ENCODE data around the gene MAP3K13.

Gene MAP3K13

DNA sequence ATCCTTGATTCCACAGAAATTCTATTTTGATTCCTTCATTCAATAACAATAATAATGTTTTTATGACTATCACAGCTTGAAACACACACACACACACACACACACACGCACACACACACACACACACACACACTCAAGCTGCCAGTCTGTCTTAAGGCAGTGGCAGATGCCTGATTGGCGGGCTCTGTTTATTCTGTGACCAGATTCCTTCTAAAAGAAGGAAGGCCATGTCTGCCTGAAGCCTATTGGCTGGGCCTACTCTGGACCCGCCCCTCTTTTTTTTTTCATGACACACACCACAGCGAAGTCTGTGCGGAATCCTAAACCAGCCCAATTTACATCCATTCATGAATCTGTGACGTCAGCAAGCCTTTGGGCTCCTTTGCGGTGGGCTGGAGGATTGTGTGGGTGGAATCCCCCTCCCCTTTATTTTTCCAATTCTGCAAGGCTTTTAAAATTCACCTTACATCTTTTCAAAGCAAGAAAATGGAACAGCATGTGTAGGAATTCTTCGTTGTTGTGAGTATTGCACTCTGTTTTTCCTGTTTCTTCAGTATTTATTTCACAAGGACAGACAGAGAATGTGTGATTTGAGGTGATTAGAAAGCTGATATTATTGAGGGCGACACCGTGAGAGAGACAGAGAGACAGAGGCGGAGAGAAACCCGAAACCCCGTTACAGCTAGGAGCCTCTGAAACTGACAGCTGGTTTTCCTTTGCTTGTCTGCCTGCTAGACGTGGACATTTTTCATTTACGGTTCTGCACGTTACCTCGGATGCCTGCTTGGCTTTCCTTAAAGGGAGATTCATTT lies at the start of gene MAP3K13:
Gene MAP3K13 (plus strand): TSS at position 287 of the 812 bp plus-strand sequence. CDS start 65,446 bp downstream, outside the sequence.
- peak; percentile 99 for DNase-seq

DNA sequence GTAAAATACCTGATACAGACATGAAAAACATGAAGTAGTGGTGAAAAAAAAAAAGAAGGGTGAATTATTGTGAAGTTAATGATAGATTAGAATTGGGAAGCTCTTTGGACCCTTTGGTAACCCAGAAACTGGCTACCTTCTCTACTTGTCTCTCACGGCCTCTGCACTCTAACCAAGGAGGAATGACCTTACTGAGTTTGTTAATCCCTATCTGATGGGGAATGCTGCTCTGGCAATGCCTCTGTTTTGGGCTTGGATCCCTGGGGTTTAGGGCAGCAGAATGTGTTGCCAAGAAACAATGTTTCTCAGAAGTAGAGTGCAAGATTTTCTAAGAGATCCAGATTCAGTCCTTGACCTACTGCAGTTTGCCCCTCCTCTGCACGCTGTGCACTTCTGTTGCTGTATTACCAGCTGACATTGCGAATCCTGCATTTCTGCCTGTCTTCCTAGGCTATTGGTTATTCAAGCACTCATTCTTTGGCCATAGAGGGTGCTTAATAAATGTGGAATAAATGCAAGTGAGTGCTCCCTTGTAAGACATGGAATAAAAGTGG lies 49.2 kb upstream of the MAP3K13 start:
- DNase-seq, result no peak

GRCh38 chr3:185316740-185317412 lies 46.1 kb upstream of the MAP3K13 start:
- DNase-seq, result no peak

DNA sequence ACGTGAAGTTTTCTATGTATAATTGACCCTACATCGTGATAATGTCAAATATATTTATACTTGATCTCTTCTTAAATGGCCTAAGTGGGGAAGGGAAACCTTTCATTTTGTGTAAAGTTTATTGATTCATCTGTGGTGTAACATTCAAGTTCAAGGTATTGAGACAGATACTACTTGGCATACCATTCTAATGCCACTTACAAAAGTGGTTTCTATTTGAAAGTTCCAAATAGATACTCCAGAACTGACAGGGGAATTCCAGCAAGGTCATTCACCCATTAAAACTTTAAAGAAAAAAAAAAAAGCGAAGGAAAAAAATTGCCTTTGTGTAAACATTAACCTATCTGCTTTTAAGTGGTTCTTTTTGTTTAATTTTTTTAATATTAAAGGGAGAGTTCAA lies 45.3 kb upstream of the MAP3K13 start:
- no peak for DNase-seq

- DNase-seq, result peak; percentile 18
These were observed 44.8 kb upstream of the MAP3K13 start for GRCh38 chr3:185318141-185318540.

DNA sequence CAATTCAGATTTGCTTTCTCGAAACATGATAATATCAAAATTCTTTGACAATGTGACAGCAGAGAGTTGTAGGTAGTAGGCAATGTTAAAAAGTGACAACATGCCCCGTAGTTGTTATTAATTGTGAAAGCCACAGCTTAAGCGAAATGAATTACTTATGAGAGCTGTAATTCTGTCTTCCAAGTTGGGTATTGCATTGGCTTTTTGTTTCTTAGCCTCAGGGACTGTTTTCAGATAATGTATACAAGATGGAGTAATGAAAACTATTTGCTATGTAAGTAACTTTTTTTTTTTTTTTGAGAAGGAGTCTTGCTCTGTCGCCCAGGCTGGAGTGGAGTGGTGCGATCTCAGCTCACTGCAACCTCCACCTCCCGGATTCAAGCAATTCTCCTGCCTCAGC lies 43.1 kb upstream of the MAP3K13 start:
- no peak for DNase-seq

- no peak for DNase-seq
These were observed 42.0 kb upstream of the MAP3K13 start for GRCh38 chr3:185320949-185321348.

DNA sequence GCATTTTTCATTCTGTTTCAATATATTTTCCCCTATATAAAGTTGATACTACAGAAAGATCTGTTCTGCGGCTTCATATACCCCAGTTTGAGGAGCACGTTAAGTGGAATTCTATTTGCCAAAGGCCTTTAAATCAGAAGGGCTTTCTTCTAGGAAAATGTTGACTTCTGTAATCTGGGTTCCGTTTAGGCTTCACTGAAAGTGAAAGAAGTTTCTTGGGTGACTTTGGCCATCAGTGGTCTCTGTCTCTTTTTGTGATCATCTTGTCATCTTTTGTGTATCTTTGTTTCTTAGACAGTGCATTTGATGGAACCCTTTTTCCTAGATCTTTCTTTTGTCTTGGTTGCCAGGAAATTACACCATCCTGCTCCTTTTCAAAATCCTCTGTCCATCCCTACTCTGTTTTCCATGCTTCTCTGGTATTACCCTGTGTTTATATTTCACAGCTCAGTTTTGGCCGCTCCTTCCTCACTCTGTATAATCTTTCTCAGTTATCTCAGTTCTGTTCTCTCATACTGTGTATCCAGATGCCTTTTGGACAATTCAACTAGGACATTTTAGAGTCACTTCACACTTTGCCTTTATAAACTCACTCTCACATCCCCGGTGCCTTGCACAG lies 40.7 kb upstream of the MAP3K13 start:
- DNase-seq, result no peak

DNA sequence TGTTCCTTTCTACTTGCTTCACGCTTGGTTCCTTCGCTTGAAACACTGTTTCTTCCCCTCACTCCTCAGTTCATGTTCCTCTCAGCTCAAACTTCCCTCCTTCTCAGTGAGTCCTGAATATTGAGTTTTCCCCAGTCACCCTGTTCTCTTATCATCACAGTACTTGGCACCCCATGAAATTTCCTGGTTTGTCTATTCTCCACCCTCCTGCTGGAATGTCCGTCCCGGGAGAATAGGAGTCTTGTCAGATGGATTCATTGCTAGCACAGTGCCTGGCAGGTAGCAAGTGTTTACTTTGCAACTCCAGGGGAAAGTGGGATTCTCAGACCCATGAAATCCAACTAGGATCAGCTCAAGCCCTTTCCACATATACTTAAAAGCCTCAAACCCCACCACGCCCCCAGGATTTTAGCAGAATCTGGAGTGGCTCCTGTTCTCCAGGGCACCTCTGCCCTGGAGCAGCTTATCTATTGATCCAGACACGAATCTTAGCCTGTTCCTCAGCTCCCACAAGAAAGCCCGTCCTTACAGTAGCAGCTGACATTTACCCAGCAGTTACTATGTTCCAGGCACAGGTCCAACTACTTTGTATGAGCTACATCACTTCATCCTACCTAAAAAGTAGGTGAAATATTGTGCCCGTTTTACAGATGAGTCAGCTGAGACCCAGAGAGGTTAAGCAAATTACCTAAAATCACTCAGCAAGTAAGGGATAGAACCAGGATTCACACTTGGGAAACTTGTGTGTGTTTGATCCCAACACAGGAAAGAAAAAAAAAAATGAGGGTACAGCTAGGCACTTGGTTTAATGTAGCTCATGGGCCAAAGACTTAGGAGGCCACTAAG lies 36.8 kb upstream of the MAP3K13 start:
- DNase-seq, result no peak

GRCh38 chr3:185327062-185327461 lies 35.9 kb upstream of the MAP3K13 start:
- DNase-seq, result no peak

DNA sequence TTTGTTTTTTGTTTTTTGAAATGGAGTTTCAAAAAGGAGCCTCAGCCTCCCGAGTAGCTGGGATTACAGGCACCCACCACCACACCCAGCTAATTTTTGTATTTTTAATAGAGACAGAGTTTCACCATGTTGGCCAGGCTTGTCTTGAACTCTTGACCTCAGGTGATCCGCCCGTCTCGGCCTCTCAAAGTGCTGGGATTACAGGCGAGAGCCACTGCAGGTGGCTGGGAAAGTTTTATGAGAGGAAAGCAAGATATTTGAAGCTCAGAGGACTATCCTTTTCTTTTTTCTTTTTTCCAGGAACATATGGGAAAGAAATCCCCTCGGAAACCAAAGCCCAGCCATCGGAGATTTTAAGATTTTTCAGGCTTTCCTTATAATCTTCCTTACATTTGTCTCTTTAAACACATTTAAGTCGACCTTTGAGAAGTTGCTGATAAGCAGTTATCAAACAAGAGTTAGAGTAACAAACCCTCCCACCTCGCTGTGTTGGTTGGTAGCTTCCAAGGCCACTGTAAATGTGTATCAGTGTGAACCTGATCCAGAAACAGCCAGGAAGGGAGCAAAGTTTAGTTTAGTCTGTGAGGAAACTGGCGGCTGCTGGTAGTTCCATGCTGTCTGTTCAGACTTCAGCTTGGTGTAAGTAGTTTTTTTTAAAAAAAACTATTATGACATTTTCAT lies 34.5 kb upstream of the MAP3K13 start:
- no peak for DNase-seq

DNA sequence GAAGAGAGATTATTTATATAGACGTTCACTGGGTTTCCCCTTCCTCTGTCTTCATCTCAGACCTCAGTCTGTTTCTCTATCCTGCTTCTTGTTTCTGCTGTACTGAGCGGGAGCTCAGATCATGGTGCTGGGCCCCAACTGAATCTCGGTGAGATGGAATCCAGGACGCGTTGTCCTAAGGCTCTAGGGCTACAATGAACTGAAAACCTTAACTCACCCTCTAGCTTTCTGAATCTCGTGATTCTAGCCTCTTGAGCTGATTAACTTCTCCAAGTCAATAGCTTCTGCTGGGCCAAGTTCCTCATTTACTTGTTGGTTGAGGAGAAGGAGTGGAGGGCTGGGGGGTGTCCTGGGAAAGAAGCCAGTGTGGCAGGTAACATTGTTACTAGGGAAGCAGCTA lies 32.7 kb upstream of the MAP3K13 start:
- DNase-seq, result no peak

- DNase-seq, result peak; percentile 84
These were observed 32.3 kb upstream of the MAP3K13 start for GRCh38 chr3:185330644-185331043.

- peak; percentile 97 for DNase-seq
These were observed 30.8 kb upstream of the MAP3K13 start for GRCh38 chr3:185332026-185332735.

DNA sequence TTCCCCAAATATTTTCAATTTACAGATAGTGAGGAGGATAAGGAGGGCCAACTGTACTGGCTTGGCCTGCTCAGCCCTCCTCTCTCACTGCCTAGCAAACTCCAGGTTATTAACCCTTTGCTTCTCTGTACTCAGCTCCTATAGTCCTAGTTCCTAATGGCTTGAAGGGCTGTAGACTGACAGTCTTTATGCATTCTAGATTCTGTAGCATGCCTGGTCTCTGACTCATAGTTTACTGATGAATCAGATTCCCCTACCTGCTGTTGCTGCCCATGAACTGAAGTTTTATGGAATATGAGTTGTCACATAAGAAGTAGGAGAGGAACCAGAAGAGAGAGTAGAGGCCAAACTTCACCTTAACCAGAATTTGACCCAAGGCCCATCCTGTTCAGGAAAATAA lies 27.1 kb upstream of the MAP3K13 start:
- DNase-seq, result peak; percentile 58

DNA sequence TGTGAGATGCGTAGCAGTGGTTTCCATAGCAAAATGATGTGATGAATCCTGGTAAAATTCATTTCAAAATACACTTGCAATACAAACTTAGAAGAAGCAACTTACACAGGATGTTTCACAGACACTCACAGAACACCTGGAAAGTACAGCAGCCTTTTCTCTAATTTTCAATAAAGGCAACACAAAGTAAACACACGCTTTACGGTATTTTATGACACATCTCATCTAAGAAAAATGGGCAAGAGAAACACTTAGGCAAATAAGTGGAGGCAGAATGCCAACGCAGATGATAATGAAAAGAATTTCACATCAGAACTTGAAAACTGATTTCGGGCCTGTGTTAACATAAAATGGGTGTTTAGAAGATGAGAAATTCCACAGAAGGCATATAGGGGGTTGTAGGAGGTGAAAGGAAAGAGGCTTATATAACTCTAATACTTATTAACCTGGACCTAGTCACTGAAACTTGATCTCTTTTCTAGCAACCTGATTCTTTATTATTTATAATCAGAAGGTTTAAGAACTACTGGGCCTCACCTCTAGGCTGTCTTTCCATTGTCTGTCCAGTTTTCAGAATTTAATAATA lies 25.6 kb upstream of the MAP3K13 start:
- DNase-seq, result peak; percentile 67

DNA sequence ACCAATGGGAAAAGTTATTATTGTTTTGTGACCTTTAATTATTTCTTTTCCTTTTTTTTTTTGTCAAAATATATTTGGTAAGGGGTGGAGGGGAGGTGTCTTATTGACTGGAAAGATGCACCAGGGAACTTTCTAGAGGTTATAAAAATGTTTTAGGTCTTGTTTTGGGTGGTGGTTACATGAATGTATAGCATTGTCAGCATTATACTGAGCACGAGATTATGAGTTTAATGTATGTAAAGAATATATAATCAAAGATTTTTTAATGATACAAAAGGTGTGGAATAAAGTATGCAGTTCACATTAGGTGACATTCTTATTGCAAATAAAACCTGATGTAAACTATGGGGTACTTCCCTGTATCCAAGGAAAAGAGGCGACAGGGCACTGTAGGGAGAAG lies 23.0 kb upstream of the MAP3K13 start:
- DNase-seq, result no peak

DNA sequence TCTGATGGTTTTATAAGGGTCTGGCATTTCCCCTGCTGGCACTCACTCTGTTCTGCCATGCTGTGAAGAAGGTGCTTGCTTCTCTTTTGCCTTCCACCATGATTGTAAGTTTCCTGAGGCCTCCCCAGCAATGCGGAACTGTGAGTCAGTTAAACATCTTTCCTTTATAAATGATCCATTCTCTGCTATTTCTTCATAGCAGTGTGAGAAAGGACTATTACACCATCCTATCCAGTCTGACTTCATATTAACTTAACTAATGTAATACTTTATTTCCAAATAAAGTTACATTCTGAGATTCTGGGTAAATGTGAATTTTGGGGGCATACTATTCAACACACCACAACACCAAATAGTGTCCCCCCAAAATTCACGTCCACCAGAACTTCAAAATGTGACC lies 22.2 kb upstream of the MAP3K13 start:
- DNase-seq, result no peak

DNA sequence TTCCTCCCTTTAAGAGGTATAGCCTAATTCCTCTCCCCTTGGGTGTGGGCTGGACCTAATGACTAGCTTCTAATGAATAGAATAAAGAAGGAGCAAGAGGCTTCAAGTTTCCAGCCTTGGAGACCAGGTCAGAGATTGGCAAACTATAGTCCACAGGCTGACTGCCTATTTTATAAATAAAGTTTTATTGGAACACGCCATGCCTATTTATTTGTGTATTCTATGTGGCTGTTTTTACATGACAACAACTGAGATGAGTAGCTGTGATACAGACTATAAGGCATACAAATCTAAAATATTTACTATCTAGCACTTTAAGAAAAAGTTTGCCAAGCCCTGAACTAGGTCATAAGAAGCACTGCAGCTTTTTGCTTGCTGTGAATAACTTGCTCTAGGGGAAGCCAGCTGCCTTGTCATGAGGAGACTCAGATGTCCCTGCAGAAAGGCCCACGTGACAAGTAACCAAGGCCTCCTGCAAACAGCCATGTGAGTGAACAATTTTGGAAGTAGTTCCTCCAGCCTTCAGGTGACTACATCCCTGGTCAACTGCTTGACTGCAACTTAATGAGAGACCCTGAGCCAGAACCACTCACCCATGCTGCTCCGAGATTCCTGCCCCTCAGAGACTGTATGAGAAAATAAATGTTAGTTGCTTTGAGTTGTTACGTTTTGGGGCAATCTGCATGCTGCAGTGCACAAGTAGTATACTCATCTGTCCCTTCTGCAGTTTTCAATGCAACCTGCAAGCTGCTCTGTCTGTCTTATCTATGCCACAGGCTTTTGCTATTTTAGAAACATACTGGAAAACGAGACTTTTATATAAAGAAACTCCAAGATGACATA lies 21.1 kb upstream of the MAP3K13 start:
- no peak for DNase-seq
